GM21526 (cell line): ENCODE measurements around the gene ANKRD55.
A peak's percentile ranks its signal among the peaks of the same experiment; 100 is the strongest.
"Not testable (repeated sequence)": the region's sequence is repeated elsewhere in the genome, so short reads cannot be mapped to it uniquely, and the experiment has no call there.

Source experiments
- ATAC-seq: cut with Tn5 transposase; IDR thresholded peaks from one replicate; pipeline ENCODE4 v1.9.1; 2021; ENCODE audit warnings: moderate library complexity; ENCODE audit not compliant: unreplicated experiment, low FRiP score

Gene ANKRD55

DNA sequence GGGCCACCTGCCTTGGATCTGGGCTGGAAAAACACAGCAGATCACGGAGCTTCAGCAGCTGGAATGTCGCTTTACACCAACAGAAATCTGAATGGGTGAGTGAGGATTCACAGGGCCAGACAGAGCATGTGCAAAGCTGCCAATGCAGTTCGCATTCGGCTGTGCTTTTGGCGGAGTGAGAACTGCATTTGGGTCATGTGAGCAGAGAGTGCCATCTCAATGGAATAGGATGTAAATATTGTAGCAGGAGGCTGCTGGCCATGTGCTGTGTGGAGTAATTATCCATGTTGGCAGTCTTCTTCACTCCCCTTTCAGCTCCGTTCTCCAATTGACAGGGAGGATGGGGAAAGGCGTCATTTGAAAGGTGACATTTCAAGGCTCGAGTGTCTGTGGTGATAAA, at the start of gene ANKRD55:
ANKRD55 (minus strand) TSS at position 101 of the 400 bp plus-strand sequence. CDS start 417 bp downstream, outside the sequence.
- ATAC-seq, result no peak

DNA sequence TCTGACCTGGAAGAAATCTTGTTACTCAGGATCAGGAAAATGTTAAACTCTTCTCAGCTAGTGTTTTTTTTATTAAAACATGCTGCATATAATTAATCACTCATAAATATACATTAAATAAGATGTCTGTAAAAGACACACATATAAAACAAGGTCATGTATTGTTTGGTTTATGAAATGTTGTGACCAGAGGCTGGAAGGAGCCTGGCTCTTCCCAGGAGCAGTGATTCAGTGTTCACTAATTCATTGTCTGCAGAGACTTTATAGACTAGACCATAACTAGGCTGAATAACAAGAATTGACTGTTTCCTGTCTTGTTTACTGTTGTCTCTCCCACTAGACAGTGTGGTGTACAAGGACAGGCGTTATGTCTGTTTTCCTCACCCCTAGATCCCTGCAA, 49.1 kb upstream of the ANKRD55 start:
- no peak for ATAC-seq

DNA sequence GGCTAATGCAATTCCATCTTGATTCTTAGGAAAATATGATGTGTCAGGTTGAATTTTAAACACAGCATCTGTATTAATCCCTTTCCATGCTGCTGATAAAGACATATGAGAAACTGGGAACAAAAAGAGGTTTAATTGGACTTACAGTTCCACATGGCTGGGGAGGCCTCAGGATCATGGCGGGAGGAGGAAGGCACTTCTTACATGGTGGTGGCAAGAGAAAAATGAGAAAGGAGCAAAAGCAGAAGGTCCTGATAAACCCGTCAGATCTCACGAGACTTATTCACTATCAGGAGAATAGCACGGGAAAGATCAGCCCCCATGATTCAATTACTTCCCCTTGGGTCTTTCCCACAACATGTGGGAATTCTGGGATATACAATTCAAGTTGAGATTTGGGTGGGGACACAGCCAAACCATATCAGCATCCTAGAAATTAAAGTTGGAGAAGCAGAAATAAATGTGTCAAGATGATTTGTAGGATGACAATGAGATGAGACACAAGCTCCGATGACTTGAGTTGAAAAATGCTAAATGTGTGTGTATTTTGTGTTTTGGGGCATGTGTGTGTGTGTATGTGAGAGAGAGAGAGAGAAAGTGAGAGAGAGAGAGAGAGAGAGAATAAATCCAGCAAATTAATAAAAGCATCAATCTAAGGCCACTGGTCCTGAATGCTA, 48.5 kb upstream of the ANKRD55 start:
- no peak for ATAC-seq

DNA sequence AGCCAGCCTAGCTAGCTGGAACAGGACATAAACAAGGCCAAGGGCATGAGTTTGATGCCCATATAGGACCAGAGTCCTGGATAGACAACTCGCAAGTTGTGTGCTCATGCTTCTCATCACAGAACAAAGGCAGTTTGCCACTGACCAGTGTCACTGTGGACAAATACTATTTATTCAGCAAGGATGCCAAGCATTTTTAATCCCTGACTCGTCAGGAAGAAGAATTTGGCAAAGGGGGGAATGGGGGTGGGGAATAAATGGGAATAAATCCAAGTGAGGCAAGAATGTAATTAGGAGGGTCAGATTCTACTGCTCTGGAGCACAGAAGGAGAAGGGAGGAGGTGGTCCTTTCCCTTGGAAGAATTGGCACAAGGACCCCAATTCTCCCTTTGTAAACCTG, 46.8 kb upstream of the ANKRD55 start:
- no peak for ATAC-seq

DNA sequence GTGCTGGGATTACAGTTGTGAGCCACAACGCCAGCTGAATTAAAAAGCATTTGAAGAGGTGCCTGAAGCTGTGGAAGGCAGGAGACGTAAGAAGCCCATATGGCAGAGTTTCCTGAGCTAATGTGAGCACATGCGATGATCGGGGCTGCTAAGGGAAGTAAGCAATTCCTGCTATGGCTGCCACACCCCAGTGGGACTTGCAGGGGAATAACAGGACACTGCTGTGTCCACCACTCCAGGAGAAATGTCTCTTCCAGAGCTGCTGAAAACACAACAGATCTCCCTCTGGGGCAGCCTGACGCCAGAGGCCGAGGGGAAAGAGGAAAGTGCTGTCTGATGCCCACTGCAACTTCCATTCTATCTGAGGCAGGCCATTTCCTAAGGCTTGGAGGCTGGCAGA, 46.2 kb upstream of the ANKRD55 start:
- no peak for ATAC-seq

DNA sequence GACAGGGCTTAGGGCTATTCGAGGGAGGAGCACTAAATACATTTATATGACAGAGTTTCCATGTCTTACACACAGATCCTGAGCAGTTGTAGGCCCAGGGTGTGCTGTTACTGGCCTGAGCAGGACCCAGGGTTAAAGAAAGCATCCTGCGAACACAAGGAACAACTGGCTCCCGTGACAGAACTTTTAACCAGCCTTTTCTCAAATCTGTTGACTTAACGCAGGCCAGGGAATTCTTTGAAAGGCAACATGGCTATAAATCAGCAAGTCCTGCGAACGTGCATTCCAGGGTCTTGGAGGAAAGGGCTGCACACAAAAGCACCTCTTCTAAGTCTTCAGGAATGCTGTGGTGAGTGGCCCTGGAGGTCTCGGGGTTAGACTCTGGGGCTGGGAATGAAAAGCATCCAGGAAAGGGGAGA, 45.2 kb upstream of the ANKRD55 start:
- ATAC-seq, result no peak

DNA sequence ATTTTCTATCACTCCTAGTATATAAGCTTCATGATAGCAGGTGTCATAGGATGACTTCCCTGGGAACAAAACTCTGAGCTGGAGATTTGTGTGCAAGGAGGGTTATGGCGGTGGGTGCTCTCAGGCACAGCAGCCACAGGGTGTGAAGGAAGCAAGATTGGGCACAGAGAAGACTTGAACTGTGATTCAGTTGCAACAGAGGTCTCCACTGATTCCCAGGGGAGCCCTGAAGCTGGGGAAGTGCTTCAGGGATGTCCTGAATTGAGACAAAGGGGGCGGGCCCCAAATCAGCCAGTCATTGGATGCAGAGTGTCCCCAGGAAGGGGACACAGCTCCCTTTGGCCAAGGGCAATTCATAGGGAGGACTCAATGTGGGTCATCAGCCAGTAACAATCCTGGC, 44.4 kb upstream of the ANKRD55 start:
- no peak for ATAC-seq

DNA sequence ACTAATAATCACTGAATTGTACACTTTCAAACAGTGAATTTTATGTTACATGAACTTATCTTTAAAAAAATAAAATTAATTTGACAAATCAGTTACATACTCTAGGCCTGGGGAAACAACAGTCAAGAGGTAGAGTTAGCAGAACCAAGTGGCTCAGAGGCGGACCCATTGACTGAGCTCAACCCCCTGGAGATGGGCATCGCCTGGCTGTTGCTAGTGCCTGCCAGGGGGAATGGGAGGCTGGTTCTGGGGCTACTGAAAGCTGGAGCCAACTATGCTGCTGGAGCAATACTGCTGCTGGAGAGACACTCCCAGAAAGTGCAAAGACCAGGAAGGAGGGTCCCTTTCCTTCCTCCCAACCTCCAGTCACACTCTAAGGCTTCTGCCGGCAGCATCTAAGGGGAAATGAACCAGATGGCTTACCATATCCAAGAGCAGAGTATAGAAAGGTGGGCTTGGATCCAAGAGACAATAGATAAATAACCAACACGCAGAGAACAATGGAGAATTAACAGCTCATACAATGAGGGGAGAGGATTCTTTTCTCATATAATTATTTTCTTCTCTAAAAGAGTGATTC, 40.3 kb upstream of the ANKRD55 start:
- no peak for ATAC-seq

DNA sequence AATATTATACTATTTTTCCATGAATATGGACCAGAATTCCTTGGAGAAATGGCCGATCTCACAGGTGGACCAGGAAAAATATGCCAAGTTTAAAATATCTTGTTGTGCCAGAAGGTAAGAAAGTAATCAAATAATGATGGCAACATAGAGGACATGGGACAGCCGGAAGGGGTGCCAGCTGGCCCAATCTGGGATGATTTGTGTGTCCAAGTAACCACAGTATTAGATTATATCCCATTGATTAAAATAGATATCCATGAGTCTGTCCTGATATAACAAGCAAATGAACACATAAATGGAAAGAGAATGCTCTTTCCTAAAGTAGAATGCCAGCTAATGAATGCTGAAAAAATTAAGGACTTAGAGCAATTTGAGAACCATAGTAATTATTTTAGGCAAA, 39.6 kb upstream of the ANKRD55 start:
- ATAC-seq, result no peak

DNA sequence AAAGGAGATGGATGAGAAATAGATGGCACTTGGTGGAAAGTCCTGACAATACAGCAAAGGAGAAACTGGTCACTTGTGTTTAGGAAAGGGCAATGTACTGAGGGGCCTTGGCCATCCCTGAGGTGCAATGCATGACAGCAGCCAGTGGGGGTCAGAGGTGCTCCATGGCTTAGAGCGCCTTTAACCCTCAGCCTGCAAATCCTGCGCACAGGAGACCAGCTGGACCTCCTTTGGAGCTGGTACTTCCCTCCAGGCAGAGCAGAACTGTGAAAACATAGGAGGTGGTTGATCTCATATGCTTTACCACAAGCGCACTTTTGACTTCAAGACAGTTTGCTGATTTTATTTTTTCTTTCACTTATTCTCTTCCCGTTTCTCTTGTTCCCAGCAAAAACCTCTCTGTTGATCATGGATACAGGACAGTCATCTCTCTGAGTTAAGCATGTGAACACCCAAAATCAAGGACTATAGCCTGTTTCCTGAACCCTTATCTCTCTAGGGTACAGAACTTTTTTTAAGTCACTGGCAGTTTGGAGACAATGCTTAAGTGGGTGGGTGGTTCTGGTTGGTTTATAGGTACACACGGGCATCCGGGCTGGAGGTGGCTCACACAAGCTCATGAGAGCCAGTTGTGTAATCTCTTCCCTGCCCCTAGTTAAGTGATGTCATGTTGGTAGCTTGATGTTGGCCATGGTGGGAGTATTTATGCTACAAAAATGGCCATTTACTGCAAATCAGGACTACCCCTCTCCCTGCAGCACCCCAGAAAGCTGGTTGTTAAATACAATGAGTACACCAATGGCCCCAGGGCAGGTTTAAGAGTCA, 37.6 kb upstream of the ANKRD55 start:
- ATAC-seq, result peak; percentile 90

DNA sequence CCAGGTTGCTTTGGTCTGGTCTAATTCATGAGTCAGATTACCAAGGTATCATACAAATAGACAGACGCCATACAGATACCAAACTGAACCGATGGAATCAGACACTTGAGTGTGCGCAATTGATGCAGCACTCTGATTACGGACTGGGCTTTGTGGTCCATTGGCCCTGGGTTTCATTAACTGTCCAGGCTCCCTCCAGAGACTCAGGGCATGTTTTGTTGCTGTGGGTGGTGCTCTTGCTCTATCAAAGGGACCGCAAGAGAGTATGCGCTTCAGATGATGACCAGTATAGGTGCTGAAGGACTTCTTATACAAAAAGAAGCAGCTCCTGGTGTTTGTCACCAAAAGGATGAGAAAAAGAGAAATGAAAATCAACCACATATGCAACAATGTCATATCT, 36.9 kb upstream of the ANKRD55 start:
- ATAC-seq, result no peak

DNA sequence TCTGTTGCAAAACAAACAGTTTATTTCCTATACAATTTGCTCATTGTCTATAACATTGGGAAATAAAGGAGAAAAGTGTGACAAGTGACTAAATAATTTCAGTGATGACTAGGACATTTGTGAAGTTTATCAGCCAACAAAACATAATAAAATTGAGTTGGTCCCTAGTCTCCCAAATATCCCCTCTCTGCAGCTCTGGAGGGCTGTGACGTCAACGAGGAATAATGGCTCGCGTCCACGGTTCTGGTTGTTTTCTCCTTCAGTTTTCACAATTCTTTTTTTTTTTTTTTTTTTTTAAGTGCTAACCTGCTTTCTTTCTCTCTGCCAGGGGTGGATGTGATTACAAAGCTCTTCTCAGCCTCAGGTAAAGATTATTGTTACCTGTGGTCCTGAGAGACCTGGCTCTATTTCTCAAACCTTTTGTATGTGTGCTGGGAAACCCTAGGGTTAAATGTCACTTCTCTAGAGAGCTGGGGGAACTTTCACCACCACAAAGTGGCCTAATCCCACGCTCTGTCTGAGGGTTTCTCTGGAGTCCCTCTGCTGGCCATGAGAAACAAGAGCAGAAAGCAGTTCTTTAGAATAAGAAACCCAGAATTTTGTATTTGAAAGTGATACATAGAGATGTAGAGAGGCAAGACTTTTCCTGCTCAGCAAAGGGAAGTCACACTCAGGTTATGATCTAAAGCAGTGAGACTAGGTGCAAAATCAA, 36.2 kb upstream of the ANKRD55 start:
- no peak for ATAC-seq

DNA sequence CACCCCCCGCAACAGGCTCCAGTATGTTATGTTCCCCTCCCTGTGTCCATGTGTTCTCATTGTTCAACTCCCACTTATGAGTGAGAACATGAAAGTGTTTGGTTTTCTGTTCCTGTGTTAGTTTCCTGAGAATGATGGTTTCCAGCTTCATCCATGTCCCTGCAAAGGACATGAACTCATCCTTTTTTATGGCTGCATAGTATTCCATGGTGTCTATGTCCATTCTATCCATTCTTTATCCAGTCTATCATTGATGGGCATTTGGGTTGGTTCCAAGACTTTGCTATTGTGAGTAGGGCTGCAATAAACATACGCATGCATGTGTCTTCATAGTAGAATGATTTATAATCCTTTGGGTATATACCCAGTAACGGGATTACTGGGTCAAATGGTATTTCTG, 35.6 kb upstream of the ANKRD55 start:
- not testable (repeated sequence) for ATAC-seq

DNA sequence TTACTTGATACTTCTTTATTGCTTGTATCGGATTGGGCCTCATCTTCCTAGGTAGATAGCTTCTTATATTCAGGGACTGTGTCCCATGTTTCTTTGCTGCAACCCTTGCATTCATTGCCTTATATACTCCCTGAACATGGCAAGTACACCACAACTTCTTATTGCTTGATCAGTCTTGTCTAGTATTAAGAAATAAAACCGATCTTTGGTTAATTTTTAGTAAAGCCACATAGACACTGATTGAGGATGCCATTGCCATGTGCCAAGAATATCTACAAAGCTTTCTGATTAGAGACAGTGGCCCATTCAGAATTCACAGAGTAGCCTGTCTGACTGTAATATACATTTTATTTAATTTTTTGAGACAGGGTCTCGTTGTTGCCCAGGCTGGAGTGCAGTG, 34.7 kb upstream of the ANKRD55 start:
- no peak for ATAC-seq

DNA sequence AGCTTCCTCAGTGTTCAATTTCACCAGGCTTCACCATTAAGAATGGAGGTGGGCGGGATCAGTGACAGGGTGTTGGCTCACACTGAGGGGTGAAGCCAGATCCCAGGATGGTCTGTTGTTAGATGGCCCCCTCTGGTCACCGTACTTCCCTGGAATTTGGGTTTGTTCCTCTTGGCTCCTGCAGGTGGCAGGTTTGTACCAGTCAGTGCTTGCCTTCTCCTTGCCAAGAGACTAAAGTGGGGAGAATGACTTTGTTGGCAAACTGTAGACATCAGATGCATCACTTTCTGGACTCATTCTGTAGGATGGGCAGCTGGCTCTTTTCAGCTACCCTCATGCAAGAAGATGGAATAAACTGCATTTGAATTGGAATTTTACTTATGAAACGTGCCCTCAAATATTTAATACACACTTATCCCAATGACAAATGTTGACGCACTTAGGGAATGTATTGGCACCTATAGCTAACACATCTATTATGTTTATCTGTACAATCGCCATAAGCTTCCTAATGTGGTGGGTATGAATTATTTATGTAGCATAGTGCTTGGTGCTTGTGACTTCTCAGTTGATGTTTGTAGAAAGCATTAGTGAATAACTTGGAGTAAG, 31.4 kb upstream of the ANKRD55 start:
- no peak for ATAC-seq

DNA sequence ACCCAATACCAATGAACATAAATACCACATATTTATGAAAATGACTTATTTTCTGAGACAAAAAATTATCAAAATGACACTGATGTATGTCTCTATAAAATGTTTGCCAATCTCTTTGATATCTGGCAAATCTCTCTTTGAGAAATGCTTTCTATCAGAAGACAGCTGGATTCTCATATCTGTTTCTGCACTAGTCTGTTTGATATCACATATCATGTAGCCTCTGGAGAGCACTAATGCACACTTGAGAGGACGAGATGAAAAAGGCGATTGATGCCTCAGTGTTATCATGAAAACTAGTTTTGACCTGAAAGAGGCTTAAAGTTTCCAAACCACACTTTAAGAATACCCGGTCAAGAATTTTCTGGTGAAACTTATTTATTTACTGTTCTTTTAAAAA, 29.1 kb upstream of the ANKRD55 start:
- ATAC-seq, result no peak

DNA sequence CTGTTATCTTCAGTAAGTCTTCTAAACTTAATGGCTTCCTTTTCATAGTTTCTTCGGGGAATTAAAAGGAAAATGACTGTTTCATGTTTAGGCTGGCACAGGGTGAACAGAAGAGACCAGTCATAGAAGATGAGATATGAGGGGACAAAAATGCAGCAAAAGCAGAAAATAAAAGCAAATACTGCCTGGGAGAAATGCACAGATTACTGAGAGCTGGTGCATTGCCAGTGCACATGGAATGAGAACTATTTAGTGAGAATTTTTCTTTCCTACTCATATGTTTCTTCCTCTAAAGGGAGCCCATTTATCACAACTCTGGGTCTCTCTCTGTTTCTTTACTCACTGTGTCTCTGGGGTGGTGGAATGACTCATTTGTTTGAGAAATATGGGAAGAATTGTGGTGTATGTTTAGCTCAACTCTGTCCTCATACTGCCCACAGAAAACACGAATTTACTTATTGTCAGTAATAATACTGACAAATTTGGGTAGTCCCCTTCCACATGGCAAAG, 25.9 kb upstream of the ANKRD55 start:
- no peak for ATAC-seq

DNA sequence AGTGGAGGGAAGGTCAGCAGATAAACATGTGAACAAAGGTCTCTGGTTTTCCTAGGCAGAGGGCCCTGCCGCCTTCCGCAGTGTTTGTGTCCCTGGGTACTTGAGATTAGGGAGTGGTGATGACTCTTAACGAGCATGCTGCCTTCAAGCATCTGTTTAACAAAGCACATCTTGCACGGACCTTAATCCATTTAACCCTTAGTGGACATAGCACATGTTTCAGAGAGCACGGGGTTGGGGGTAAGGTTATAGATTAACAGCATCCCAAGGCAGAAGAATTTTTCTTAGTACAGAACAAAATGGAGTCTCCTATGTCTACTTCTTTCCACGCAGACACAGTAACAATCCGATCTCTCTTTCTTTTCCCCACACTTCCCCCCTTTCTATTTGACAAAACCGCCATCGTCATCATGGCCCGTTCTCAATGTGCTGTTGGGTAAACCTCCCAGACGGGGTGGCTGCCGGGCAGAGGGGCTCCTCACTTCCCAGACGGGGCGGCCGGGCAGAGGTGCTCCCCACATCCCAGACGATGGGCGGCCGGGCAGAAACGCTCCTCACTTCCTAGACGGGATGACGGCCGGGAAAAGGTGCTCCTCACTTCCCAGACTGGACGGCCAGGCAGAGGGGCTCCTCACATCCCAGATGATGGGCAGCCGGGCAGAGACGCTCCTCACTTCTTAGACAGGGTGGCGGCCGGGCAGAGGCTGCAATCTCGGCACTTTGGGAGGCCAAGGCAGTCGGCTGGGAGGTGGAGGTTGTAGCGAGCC, 24.8 kb upstream of the ANKRD55 start:
- ATAC-seq, result not testable (repeated sequence)

DNA sequence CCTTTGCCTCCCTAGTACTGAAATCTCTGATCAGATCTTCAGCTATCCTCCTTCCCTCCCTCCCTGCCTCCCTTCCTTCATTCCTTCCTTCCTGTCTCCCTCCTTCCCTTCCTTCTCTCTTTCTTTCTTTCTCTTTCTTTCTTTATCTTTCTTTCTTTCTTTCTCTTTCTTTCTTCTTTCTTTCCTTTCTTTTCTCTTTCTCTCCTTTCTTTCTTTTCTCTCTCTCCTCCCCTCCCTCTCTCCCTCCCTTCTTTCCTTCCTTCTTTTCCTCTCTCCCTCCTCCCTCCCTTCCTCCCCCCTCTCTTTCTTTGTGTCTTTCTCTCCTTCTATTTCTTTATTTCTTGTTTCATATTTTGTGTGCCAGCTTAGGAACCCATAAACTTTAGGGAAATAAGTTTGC, 23.9 kb upstream of the ANKRD55 start:
- no peak for ATAC-seq

DNA sequence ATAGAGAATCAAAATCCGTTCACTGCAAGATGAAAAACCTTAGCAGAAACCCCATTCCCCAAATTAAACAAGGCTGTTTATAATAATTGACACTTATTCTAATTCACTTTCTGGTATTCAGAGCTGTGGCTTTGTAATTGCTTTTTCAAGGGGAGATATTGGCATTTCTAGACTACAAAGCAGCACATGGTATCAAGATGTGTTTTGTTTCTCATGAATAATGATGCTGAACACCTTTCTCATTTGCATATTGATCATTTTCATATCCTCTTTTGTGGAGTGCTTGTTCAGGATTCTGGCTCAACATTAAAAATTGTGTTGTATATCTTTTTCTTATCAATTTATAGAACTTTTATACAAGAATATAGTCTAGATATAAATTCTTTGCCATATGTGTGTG, 22.4 kb upstream of the ANKRD55 start:
- ATAC-seq, result no peak
